GM12878 (cell line): Measurements from ENCODE around the gene KRT86. TPM values are rescaled to one million over a fixed set of nuclear protein-coding genes. Genes with fewer than 3 reads are reported as not detected.

ENCODE experiments used
- ATAC-seq: fragments of 200-7000 bp; cut with Tn5 transposase; 3 replicates; pipeline ENCODE4 v1.9.1; 2020; ENCODE audit warnings: mild to moderate bottlenecking, moderate library complexity
- BruUV-seq: library from RNA; stranded (reverse); fragments of 400-500 nt; replicated peaks from 2 replicates; lab custom pipeline; 2021; lab: Mats Ljungman, UMichigan
- CTCF ChIA-PET: fragments of 300-600 bp; sonication (Branson Sonifier 250); formaldehyde crosslinking; extraction: SDS; loops from one replicate; lab custom pipeline; 2021; ENCODE audit warnings: inconsistent platforms; lab: Yijun Ruan, JAX
- POLR2A ChIA-PET: fragments of 350-600 bp; formaldehyde crosslinking; extraction: SDS; loops from one replicate; lab custom pipeline; 2021; ENCODE audit warnings: inconsistent platforms; lab: Charles Lee
- RAD21 ChIA-PET: fragments of 300-600 bp; sonication (Branson Sonifier 250); formaldehyde crosslinking; loops from one replicate; lab custom pipeline; 2023; ENCODE audit warnings: antibody characterized with exemption; ENCODE audit not compliant: unreplicated experiment; lab: Charles Lee
- SMC1A ChIA-PET: fragments of 300-600 bp; sonication (Branson Sonifier 250); formaldehyde crosslinking; loops from one replicate; lab custom pipeline; 2023; ENCODE audit not compliant: unreplicated experiment, uncharacterized antibody; lab: Charles Lee
- DNase-seq: peaks from one replicate; pipeline ENCODE4 v3.0.0-alpha.2; 2011; ENCODE audit warnings: low read depth, low spot score
- FAIRE-seq: peaks from 3 replicates; lab custom pipeline; 2011; peaks lifted over from hg19 to GRCh38; lab: Jason Lieb, UNC
- H2AFZ ChIP-seq: 2 replicates; pipeline ENCODE4 v1.6.0; 2011; ENCODE audit warnings: low read depth, low read length, control low read depth; ENCODE audit not compliant: control insufficient read depth
- H3K27ac ChIP-seq: 2 replicates; pipeline ENCODE4 v1.5.1; 2011; ENCODE audit warnings: control low read depth; ENCODE audit not compliant: control insufficient read depth, insufficient read depth
- H3K27me3 ChIP-seq, 2 experiments: replicated peaks in 1 of 2; 2 replicates each; pipeline versions ENCODE4 v1.6.0 to v1.6.1; 2011; ENCODE audit warnings: low read length in 1 of 2; ENCODE audit not compliant: control insufficient read depth in 2 of 2, insufficient read depth in 2 of 2
- H3K36me3 ChIP-seq, 2 experiments: 2 replicates each; pipeline ENCODE4 v1.5.1; 2011; ENCODE audit warnings: low read length in 1 of 2; ENCODE audit not compliant: control insufficient read depth in 2 of 2, insufficient read depth in 2 of 2
- H3K4me1 ChIP-seq: 2 replicates; pipeline ENCODE4 v1.6.1; 2011; ENCODE audit warnings: mild to moderate bottlenecking, low read length, moderate library complexity, mixed read lengths; ENCODE audit not compliant: control insufficient read depth, insufficient read depth
- H3K4me2 ChIP-seq: 2 replicates; pipeline ENCODE4 v1.6.0; 2011; ENCODE audit warnings: control low read depth; ENCODE audit not compliant: control insufficient read depth, insufficient read depth
- H3K4me3 ChIP-seq: fragments of 200-600 bp; sonication (generic); 2 replicates; pipeline ENCODE4 v1.5.1; 2016
- H3K79me2 ChIP-seq: 2 replicates; pipeline ENCODE4 v1.6.0; 2011; ENCODE audit warnings: low read length; ENCODE audit not compliant: control insufficient read depth, insufficient read depth
- H3K9ac ChIP-seq: 2 replicates; pipeline ENCODE4 v1.8.0; 2011; ENCODE audit warnings: low read length, control low read depth, mixed read lengths; ENCODE audit not compliant: control insufficient read depth, insufficient read depth
- H3K9me3 ChIP-seq: replicated peaks from 3 replicates; pipeline ENCODE4 v1.5.1; 2011; ENCODE audit warnings: mild to moderate bottlenecking, low read length; ENCODE audit not compliant: control insufficient read depth, insufficient read depth
- H4K20me1 ChIP-seq: 2 replicates; pipeline ENCODE4 v1.6.0; 2011; ENCODE audit not compliant: control insufficient read depth, insufficient read depth
- CEBPB ChIP-seq, 2 experiments: fragments of 150-350 bp in 1 of 2; IDR thresholded peaks; 2 replicates each; pipeline ENCODE4 v1.6.1; 2012 to 2014; ENCODE audit warnings: low read depth in 2 of 2, low read length in 2 of 2, borderline replicate concordance in 1 of 2, inconsistent platforms in 1 of 2
- FOXK2 ChIP-seq: fragments of 450-650 bp; IDR thresholded peaks from 2 replicates; pipeline ENCODE4 v1.6.1; 2017; ENCODE audit warnings: mild to moderate bottlenecking, moderate library complexity
- HDGF ChIP-seq: fragments of 450-650 bp; IDR thresholded peaks from 2 replicates; pipeline ENCODE4 v1.6.1; 2016; ENCODE audit warnings: antibody characterized with exemption
- RELA ChIP-seq: fragments of 450-650 bp; IDR thresholded peaks from 2 replicates; pipeline ENCODE4 v1.8.0; 2014; ENCODE audit warnings: borderline replicate concordance; ENCODE audit not compliant: partially characterized antibody
- RFX5 ChIP-seq: IDR thresholded peaks from 2 replicates; pipeline ENCODE4 v1.6.1; 2011; ENCODE audit warnings: low read depth, low read length, improper control_type of control experiment
- SRF ChIP-seq, 2 experiments: IDR thresholded peaks; 2 replicates each; pipeline ENCODE4 v1.6.1; 2011; ENCODE audit warnings: low read depth in 2 of 2, low read length in 2 of 2, mild to moderate bottlenecking in 1 of 2, moderate library complexity in 1 of 2
- SUPT20H ChIP-seq: IDR thresholded peaks from 2 replicates; pipeline ENCODE4 v1.6.1; 2011; ENCODE audit warnings: low read depth, mild to moderate bottlenecking, low read length, moderate library complexity, borderline replicate concordance; ENCODE audit not compliant: control insufficient read depth
- SUZ12 ChIP-seq: fragments of 200-600 bp; sonication (generic); IDR thresholded peaks from one replicate; pipeline ENCODE4 v1.6.1; 2018; ENCODE audit warnings: antibody characterized with exemption, mild to moderate bottlenecking; ENCODE audit not compliant: unreplicated experiment
- TARDBP ChIP-seq: IDR thresholded peaks from 2 replicates; pipeline ENCODE4 v1.6.1; 2016; ENCODE audit warnings: borderline replicate concordance
- ZBED1 ChIP-seq: IDR thresholded peaks from 2 replicates; pipeline ENCODE4 v1.6.1; 2016; ENCODE audit warnings: borderline replicate concordance
- WGBS: methylation state at CpG from one replicate; pipeline ENCODE4 v1.1.6; 2016; ENCODE audit warnings: low lambda C conversion rate; ENCODE audit not compliant: insufficient replicate concordance, insufficient coverage; ENCODE audit errors: missing lambda C conversion rate; 5-methylcytosine and 5-hydroxymethylcytosine counted together
- in situ Hi-C: fragments of 300-500 bp; cut with MboI; formaldehyde crosslinking; loops from 9 replicates; pipeline ENCODE4 v1.14.3; 2018; ENCODE audit warnings: mixed read lengths
- intact Hi-C: fragments of 100-400 bp; cut with micrococcal nuclease; formaldehyde crosslinking; loops from one replicate; pipeline ENCODE4 v1.14.2; 2022; ENCODE audit not compliant: unreplicated experiment
- polyA plus RNA-seq, 11 experiments: library from polyadenylated mRNA; depleted of rRNA in 4 of 11; unstranded in 6 of 11; stranded (reverse) in 5 of 11; fragments of >200 nt; fragmentation: Nextera tagmentation in 4 of 11; fragmentation: Illumina TruSeq in 1 of 11; extraction: Ambion mirVana in 4 of 11; extraction: Trizol in 1 of 11; gene quantifications; 1 replicate in 1 of 11; 2 replicates in 10 of 11; pipeline versions ENCODE4 v1.2.1 to v1.2.3, GENCODE V29; 2011 to 2016; ENCODE audit warnings: inconsistent platforms in 2 of 11, missing spikeins in 2 of 11, low read depth in 1 of 11
- total RNA-seq, 4 experiments: library from RNA; depleted of rRNA in 3 of 4; stranded (reverse); fragments of >200 nt in 3 of 4; fragmentation: Illumina TruSeq in 1 of 4; extraction: Trizol in 1 of 4; gene quantifications; 2 replicates each; pipeline versions ENCODE4 v1.2.1 to v1.2.3, GENCODE V29; 2013 to 2021
- TF ChIP-seq, protein P1 (sequence below): IDR thresholded peaks from 2 replicates; pipeline ENCODE4 v1.6.1; 2012; ENCODE audit warnings: improper control_type of control experiment, low read depth, low read length; ENCODE audit not compliant: insufficient replicate concordance
- TF ChIP-seq, protein P2 (sequence below): IDR thresholded peaks from 2 replicates; pipeline ENCODE4 v1.6.1; 2011; ENCODE audit warnings: borderline replicate concordance, low read depth, mild to moderate bottlenecking, moderate library complexity, mixed read lengths, low read length; ENCODE audit not compliant: insufficient read depth; ENCODE audit errors: extremely low read length
- TF ChIP-seq, protein P3 (sequence below): fragments of 150-350 bp; IDR thresholded peaks from 2 replicates; pipeline ENCODE4 v1.6.1; 2016; ENCODE audit warnings: low read depth, low read length

Gene KRT86
- total and polyA plus RNA-seq, 10 of the 15 experiments (the other 5 are each of a cell fraction or from before 2014, with no cell fraction given), result 0.11 to 0.54 (median 0.18) TPM; not detected in 4

DNA sequence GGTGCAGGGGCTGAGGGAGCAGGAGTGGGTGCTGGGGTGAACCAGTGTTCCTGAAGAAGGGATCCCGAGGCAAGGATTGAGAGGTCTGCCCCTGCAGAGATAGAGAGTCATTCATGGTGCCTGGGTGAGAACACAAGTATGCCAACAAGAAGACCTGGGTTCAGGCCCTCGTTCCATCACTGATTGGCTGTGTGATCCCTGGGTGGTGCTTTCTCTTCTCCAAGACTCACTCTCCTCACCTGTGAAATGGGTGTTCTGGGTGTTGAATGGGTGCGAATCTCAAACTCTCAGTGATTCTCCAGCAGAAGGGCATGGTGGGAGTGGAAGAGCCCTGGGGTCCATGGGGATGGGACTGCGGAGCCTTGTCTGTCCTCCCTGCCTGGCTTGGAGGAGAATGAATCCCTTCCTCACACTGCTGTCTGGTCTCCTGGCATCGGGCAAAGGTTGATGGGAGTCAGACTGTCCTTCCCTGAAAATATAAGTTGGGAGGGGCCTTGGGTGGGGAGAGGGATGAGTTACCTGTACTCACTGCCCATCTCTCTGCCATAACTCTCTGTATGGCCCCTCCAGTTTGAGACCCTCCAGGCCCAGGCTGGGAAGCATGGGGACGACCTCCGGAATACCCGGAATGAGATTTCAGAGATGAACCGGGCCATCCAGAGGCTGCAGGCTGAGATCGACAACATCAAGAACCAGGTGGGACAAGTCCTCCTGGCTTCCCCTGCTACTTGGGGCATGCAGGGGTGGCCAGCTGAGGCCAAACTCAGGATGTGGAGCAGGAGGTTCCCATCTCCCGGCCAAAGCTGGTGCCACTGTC is 31.8 kb upstream of the KRT86 start:
- DNase-seq (no peak), FAIRE-seq (no peak), ATAC-seq (no peak)
- no peak overlapping the region for H3K4me3 ChIP-seq
- H3K4me2 ChIP-seq, result no peak overlapping the region
- H4K20me1 ChIP-seq, result no peaks in the 10 kb centered on the region
- CTCF ChIA-PET, result interaction anchor here (0.6 to 5.1 kb wide), 6 partner anchors 13 to 217 kb away, joined by 3 to 42 read pairs (median 6); no protein-coding TSS in a partner anchor
- in situ Hi-C loops (no loop called here), intact Hi-C loops (no loop called here)
- no peak overlapping the region for H2AFZ ChIP-seq
- H3K79me2 ChIP-seq, result no peaks in the 10 kb centered on the region; the same call in 1 of the 2 replicates
- no peaks in the 10 kb centered on the region for H3K27me3 ChIP-seq
- no peaks in the 10 kb centered on the region for H3K36me3 ChIP-seq
- SMC1A ChIA-PET, result no interaction called here
- no peak overlapping the region for H3K9ac ChIP-seq
- POLR2A ChIA-PET, result no interaction called here
- H3K9me3 ChIP-seq, result no peaks in the 10 kb centered on the region
- H3K4me1 ChIP-seq, result peaks cover 22% of the 10 kb centered on the region
- no peak overlapping the region for H3K27ac ChIP-seq
- no TSS peak for BruUV-seq
- WGBS, result 80% methylated on average over 11 of the region's 11 CpGs
- RAD21 ChIA-PET, result interaction anchor here (0.6 to 1.9 kb wide), 2 partner anchors 36 to 764 kb away, joined by 3 to 8 read pairs; partner anchors contain the start of gene EIF4B
- TF ChIP-seq RELA (no peak), ZBED1 (no peak), SRF (IDR thresholded peaks at IDR 0.05; ENCODE audit: low read depth in 2 of 2, low read length in 2 of 2) (no peak), HDGF (no peak), CEBPB (IDR thresholded peaks at IDR 0.05; ENCODE audit: borderline replicate concordance in 1 of 2, low read depth in 2 of 2, low read length in 2 of 2) (no peak), FOXK2 (no peak), SUPT20H (no peak), SUZ12 (no peak), TARDBP (no peak), RFX5 (no peak)
- TF ChIP-seq, protein P1, sequence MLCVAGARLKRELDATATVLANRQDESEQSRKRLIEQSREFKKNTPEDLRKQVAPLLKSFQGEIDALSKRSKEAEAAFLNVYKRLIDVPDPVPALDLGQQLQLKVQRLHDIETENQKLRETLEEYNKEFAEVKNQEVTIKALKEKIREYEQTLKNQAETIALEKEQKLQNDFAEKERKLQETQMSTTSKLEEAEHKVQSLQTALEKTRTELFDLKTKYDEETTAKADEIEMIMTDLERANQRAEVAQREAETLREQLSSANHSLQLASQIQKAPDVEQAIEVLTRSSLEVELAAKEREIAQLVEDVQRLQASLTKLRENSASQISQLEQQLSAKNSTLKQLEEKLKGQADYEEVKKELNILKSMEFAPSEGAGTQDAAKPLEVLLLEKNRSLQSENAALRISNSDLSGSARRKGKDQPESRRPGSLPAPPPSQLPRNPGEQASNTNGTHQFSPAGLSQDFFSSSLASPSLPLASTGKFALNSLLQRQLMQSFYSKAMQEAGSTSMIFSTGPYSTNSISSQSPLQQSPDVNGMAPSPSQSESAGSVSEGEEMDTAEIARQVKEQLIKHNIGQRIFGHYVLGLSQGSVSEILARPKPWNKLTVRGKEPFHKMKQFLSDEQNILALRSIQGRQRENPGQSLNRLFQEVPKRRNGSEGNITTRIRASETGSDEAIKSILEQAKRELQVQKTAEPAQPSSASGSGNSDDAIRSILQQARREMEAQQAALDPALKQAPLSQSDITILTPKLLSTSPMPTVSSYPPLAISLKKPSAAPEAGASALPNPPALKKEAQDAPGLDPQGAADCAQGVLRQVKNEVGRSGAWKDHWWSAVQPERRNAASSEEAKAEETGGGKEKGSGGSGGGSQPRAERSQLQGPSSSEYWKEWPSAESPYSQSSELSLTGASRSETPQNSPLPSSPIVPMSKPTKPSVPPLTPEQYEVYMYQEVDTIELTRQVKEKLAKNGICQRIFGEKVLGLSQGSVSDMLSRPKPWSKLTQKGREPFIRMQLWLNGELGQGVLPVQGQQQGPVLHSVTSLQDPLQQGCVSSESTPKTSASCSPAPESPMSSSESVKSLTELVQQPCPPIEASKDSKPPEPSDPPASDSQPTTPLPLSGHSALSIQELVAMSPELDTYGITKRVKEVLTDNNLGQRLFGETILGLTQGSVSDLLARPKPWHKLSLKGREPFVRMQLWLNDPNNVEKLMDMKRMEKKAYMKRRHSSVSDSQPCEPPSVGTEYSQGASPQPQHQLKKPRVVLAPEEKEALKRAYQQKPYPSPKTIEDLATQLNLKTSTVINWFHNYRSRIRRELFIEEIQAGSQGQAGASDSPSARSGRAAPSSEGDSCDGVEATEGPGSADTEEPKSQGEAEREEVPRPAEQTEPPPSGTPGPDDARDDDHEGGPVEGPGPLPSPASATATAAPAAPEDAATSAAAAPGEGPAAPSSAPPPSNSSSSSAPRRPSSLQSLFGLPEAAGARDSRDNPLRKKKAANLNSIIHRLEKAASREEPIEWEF, result no peak
- TF ChIP-seq, protein P2, sequence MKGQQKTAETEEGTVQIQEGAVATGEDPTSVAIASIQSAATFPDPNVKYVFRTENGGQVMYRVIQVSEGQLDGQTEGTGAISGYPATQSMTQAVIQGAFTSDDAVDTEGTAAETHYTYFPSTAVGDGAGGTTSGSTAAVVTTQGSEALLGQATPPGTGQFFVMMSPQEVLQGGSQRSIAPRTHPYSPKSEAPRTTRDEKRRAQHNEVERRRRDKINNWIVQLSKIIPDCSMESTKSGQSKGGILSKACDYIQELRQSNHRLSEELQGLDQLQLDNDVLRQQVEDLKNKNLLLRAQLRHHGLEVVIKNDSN, result no peak
- TF ChIP-seq, protein P3, sequence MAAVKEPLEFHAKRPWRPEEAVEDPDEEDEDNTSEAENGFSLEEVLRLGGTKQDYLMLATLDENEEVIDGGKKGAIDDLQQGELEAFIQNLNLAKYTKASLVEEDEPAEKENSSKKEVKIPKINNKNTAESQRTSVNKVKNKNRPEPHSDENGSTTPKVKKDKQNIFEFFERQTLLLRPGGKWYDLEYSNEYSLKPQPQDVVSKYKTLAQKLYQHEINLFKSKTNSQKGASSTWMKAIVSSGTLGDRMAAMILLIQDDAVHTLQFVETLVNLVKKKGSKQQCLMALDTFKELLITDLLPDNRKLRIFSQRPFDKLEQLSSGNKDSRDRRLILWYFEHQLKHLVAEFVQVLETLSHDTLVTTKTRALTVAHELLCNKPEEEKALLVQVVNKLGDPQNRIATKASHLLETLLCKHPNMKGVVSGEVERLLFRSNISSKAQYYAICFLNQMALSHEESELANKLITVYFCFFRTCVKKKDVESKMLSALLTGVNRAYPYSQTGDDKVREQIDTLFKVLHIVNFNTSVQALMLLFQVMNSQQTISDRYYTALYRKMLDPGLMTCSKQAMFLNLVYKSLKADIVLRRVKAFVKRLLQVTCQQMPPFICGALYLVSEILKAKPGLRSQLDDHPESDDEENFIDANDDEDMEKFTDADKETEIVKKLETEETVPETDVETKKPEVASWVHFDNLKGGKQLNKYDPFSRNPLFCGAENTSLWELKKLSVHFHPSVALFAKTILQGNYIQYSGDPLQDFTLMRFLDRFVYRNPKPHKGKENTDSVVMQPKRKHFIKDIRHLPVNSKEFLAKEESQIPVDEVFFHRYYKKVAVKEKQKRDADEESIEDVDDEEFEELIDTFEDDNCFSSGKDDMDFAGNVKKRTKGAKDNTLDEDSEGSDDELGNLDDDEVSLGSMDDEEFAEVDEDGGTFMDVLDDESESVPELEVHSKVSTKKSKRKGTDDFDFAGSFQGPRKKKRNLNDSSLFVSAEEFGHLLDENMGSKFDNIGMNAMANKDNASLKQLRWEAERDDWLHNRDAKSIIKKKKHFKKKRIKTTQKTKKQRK, result no peak
